AG09319 (cell line): ENCODE results near the gene TSPAN18.

Experiments used
- DNase-seq: peaks from one replicate; pipeline ENCODE4 v3.0.0-alpha.2; 2010; ENCODE audit warnings: low read depth; ENCODE audit errors: extremely low read depth
- CTCF ChIP-seq: IDR thresholded peaks from 2 replicates; pipeline ENCODE4 v1.5.1; 2011; ENCODE audit warnings: low read depth, mild to moderate bottlenecking, inconsistent platforms, low read length, moderate library complexity

TSPAN18 gene

DNA sequence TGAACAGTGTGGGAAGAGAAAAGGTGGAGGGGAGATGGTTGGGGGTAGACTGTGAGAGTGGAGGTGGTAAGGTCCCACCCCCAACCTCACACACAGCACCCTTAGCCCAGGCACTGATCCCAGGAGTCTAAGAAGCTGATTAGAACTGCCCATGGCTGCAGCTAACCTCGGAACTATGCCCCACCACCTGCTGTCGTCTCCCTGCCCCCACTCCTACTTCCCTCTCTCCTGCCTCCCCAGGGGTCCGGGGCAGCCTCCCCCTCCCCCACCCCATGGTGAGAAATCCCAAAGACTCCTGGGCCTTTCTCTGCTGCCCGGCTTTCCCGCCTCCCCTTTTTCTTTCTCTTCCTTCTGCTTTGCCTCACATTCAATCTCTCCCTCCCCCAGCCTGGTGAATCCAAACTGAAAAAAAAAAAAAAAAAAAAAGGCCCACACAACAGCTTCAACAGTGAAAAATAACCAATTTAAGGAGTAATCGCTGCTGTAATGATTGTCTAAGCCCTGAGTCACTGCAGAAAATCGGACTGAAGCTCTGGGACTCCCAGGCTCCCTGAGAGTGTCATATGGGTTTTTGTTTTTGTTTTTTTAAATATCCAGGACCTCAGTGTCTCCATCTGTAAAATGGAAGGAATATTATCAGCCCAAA, 233.6 kb downstream of the TSPAN18 start:
- no peak for DNase-seq
- TF ChIP-seq CTCF = no peak

- DNase-seq = no peak
- TF ChIP-seq CTCF = no peak
Measured at GRCh38 chr11:44962464-44962863, 235.7 kb downstream of the TSPAN18 start.

GRCh38 chr11:44963136-44963535, 236.4 kb downstream of the TSPAN18 start:
- no peak for DNase-seq
- TF ChIP-seq CTCF = no peak

DNA sequence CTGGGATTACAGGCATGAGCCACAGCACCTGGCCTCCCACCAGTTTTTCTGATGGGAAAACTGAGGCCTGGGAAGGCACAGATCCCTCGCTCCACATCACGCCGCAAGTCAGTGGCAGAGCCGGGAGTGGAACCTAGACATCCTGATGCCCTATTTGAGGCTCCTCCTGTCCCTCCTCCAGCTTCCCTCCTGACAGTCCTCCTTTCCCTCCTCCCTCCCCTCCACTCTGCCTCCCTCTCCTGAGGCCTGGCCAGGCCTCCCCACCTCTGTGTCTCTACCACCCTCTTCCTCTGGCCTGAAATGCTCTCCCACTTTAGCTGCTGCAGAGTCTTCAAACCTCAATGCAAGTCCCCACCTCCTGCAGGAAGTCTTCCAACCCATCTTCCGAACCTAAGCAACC, 237.2 kb downstream of the TSPAN18 start:
- no peak for DNase-seq
- TF ChIP-seq CTCF = no peak

GRCh38 chr11:44964526-44965209, 237.9 kb downstream of the TSPAN18 start:
- DNase-seq = no peak
- TF ChIP-seq CTCF = no peak

DNA sequence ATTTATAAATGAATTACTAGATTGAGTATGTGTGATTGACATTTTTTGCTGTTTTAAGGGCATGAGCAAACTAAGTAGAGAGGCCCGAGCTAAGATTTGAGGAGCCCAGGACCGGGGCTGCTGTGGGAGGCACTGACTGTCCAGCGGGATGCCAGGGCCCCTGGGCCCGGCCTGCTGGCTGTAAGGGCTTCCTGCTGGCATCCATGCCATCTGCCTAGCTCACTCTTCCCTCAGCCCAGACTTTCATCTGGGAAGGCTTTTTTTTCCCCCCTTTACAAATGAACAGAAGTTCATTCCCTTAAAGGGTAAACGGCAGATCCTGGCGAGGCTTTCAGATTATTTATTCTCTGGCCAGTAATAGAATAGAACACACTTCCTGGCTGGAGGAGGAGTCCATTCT, 239.9 kb downstream of the TSPAN18 start:
- no peak for TF ChIP-seq CTCF
- DNase-seq = no peak

DNA sequence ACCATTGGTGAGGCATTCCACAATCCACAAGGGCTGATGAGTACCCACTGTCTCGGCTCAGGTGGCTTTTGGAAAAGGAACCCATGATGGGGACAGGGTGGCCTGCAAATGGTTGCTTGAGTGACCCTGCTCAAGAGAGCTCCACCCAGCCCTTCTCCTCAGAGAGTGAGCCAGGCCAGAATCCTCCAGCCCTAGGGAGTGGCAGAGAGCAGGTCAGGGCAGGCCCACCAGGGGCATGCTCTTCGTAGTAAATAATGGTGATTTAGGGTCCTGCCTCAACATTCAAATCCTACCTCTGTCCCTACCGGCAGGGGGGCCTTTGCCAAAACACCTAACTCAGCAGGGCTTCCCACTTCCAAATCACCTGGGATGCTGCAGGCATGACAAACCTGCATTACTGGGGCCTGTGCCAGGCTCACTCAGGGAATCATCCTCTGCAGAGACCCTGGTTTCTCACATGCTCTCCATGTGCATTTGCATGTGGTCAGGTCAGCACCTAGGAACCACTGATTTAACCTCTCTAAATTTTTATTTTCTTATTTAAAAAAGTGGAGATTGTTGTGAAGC, 241.3 kb downstream of the TSPAN18 start:
- no peak for TF ChIP-seq CTCF
- no peak for DNase-seq
